Activated CD8-positive, alpha-beta T cell treated with anti-CD3 and anti-CD28 coated beads, Interleukin-2, amount 10 ng/mL, durations not matched to agents 7 days and 5 days (primary cell): ENCODE results near the gene RBMS3. TPM values are rescaled to one million over a fixed set of nuclear protein-coding genes. Genes with fewer than 3 reads are reported as not detected.
"Not testable (repeated sequence)": the region's sequence is repeated elsewhere in the genome, so short reads cannot be mapped to it uniquely, and the experiment has no call there.

Experiments
- ATAC-seq: fragments of 150-1000 bp; cut with Tn5 transposase; one replicate; pipeline ENCODE4 v1.10.0; 2021; ENCODE audit warnings: moderate library complexity
- CTCF ChIA-PET: fragments of 350-600 bp; sonication (Branson Sonifier 250); formaldehyde crosslinking; loops from one replicate; lab custom pipeline; 2021; ENCODE audit warnings: antibody characterized with exemption; lab: Charles Lee
- POLR2A ChIA-PET: fragments of 350-600 bp; sonication (Branson Sonifier 250); formaldehyde crosslinking; loops from one replicate; lab custom pipeline; 2021; ENCODE audit warnings: antibody characterized with exemption; lab: Charles Lee
- DNase-seq: peaks from one replicate; pipeline ENCODE4 v3.0.0-alpha.2; 2020
- H3K27ac Mint-ChIP-seq: one replicate; pipeline ENCODE4 v1.8.0; 2021; ENCODE audit warnings: mild to moderate bottlenecking, mixed read lengths
- H3K27me3 Mint-ChIP-seq: one replicate; pipeline ENCODE4 v1.8.0; 2021; ENCODE audit warnings: low read depth, mixed read lengths
- H3K36me3 Mint-ChIP-seq: one replicate; pipeline ENCODE4 v1.8.0; 2021; ENCODE audit warnings: low read depth, mixed read lengths
- H3K4me1 Mint-ChIP-seq: one replicate; pipeline ENCODE4 v1.8.0; 2021; ENCODE audit warnings: low read depth, mixed read lengths
- H3K4me3 Mint-ChIP-seq: one replicate; pipeline ENCODE4 v1.8.0; 2021; ENCODE audit warnings: mild to moderate bottlenecking, mixed read lengths
- H3K9me3 Mint-ChIP-seq: one replicate; pipeline ENCODE4 v1.8.0; 2022; ENCODE audit warnings: mixed read lengths; ENCODE audit not compliant: insufficient read depth
- total RNA-seq, 2 experiments: library from RNA; stranded (reverse); gene quantifications; one replicate each; pipeline ENCODE4 v1.2.3, GENCODE V29; 2021

RBMS3 gene
- total RNA-seq, 2 experiments from 2014 or later, result 0.11 to 0.29 TPM

DNA sequence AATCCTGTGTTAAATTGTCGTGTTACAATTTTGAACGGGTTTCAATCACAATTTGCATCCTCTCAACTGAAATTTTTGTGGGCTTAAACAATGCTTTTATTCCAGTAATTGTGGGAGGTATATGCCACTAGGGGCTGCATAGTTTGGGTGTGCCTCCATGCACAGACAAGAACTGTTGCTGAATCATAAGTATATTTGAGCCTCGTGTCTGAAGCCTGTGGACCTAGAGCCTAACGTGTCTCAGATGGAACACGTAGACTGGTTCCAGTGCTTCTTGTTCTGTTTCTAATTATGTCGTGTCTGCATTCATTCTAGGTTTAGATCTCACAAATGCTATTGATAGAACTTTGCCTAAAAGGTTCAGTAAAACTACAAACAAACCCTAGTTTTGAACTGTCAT lies 363.4 kb downstream of the RBMS3 start:
- Mint-ChIP-seq H3K27me3 (peaks cover 2% of the 10 kb centered on the region), H3K27ac (no peak overlapping the region), H3K36me3 (no peaks in the 10 kb centered on the region), H3K4me3 (no peak overlapping the region), H3K4me1 (no peaks in the 10 kb centered on the region), H3K9me3 (no peaks in the 10 kb centered on the region)
- ATAC-seq (no peak), DNase-seq (no peak)
- ChIA-PET POLR2A (no interaction called here), CTCF (no interaction called here)

DNA sequence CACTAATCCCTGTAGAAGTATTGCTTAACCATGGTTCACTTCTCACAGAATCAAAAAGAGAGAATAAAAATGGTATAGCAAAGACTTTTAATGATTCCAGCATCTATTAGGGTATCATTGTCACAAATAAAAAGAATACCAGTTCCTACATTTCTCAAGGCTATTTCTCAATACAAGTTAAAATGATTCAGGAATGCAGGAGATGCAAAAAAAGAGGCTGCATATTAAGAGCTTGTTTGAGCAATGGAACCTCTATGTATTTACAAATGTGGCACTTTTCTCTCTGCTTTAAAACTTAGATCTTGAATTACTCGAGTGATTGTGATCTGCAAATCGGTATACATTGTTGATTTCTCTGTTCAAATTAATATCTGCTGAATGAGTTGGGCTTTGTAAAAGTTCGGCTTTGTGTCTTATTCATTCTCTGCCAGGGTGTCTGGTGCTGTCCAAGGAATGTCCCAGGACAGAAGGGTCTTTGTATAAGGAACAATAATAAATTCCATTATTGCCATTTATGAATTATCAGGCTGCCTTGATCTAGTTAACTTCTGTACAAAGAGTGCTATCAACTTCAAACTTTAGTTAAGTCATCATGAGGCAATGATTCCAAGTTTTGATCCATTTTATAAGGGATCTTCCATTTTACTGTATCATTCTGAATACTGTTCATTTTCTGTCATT lies 364.2 kb downstream of the RBMS3 start:
- H3K4me1 Mint-ChIP-seq, result no peaks in the 10 kb centered on the region
- H3K27ac Mint-ChIP-seq, result no peak overlapping the region
- H3K27me3 Mint-ChIP-seq, result peaks cover under 1% of the 10 kb centered on the region
- H3K36me3 Mint-ChIP-seq, result no peaks in the 10 kb centered on the region
- ChIA-PET POLR2A (no interaction called here), CTCF (no interaction called here)
- H3K4me3 Mint-ChIP-seq, result no peak overlapping the region
- ATAC-seq, result no peak
- no peak for DNase-seq
- H3K9me3 Mint-ChIP-seq, result no peaks in the 10 kb centered on the region

DNA sequence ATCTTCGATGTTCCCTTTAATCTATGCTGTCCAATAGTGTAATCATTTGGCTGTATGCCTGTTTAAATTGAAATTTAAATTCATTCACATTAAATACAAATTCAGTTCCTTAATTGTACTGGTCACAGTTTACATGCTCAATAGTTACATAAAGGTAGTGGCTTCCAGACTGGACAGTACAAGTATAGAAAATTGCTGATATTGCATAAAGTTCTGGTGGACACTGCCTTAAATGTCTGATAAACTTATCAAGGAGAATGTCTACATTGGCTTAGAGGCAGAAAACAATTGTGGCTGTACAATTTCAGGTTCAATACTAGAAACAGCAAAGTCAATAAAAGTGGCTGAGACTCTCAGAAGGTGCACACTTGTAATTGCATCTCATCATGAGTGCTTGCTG lies 365.2 kb downstream of the RBMS3 start:
- no peak overlapping the region for H3K27ac Mint-ChIP-seq
- no peak overlapping the region for H3K4me3 Mint-ChIP-seq
- H3K9me3 Mint-ChIP-seq, result no peaks in the 10 kb centered on the region
- ChIA-PET POLR2A (no interaction called here), CTCF (no interaction called here)
- H3K27me3 Mint-ChIP-seq, result no peaks in the 10 kb centered on the region
- H3K4me1 Mint-ChIP-seq, result no peaks in the 10 kb centered on the region
- no peaks in the 10 kb centered on the region for H3K36me3 Mint-ChIP-seq
- no peak for DNase-seq
- no peak for ATAC-seq

DNA sequence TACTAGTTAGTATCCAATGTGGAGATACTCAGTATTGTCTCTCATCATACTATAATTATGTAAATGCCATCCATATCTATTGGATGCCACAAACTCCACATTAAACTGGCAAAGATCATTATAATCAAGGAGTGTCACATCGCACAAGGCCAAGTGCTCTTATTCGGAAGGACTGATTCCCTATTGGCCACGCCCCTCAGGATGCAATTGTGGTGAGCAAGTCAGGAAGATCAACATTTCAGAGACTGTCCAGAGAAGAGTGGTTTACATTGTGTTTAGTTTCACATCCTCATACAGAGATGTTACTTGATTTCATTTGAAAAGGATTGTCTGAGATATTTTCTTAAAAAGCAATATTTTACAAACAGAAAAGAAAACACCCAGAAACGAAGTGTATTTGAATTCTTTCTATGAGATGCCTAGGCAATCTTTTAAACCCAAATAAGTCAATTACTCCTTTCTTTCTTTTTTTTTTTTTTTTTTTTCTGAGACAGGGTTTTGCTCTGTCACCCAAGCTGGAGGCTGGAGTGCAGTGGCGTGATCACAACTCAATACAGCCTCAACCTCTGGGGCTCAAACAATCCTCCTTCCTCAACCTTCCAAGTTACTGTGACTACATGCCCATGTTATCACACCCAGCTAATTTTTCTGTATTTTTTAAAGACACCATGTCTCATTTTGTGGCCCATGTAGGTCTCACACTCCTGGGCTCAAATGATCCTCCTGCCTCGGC lies 369.1 kb downstream of the RBMS3 start:
- Mint-ChIP-seq H3K36me3 (no peaks in the 10 kb centered on the region), H3K4me3 (no peak overlapping the region), H3K27me3 (peaks cover 1% of the 10 kb centered on the region), H3K9me3 (no peaks in the 10 kb centered on the region), H3K27ac (no peak overlapping the region), H3K4me1 (no peaks in the 10 kb centered on the region)
- POLR2A ChIA-PET, result no interaction called here
- no peak for ATAC-seq
- CTCF ChIA-PET, result no interaction called here
- DNase-seq, result no peak

DNA sequence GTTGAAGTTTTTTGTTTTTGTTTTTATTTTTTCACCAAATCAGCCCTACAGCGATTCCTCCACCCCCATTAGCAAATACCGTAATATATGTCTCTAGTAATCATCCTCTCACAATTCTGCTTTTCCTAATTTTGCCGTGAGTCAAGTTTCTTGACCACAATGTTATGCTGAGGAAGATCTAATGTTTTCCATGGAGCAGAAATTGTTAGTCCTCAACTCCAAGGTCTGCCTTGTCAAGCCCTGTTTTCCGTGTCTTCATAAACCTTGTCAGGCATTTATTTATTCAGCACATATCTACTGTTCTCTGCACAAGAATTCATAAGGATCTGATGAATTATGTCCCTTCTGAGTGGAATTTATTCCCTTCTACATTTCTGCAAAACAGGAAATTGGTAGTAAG lies 372.8 kb downstream of the RBMS3 start:
- DNase-seq, result no peak
- Mint-ChIP-seq H3K27ac (no peak overlapping the region), H3K27me3 (peaks cover 2% of the 10 kb centered on the region), H3K4me3 (no peak overlapping the region), H3K36me3 (no peaks in the 10 kb centered on the region), H3K9me3 (no peaks in the 10 kb centered on the region), H3K4me1 (no peaks in the 10 kb centered on the region)
- ChIA-PET POLR2A (no interaction called here), CTCF (no interaction called here)
- ATAC-seq, result no peak

DNA sequence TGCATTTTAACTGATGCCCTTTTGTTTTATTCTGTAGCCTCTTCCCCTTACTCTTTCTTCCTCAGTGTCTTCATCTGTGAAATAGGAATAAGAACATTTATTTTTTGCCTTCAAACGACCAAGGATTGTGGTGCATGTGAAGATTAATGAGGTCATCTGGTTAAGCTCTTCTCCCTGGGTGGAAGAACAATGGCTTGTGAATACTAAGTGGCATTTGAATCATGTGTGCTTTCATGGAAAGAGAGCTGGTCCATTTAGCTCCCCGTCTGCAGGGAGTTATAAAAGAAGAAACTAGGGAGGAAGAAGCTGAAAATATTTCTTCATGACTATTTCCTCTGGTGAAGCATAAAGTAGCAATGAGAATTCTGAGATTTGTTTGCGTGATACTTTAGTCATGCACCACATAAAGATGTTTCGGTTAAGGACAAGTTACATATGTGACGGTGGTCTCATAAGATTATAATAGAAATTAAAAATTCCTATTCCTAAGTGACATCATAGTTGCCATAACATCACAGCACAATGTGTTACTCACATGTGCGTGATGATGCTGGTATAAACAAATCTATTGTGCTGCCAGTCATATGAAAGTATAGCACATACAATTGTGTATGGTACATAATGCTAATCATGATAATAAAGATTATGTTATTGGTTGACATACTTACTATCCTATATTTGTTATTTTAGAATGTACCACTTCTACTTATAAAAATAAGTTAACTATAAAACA lies 374.3 kb downstream of the RBMS3 start:
- H3K36me3 Mint-ChIP-seq, result no peaks in the 10 kb centered on the region
- H3K9me3 Mint-ChIP-seq, result no peaks in the 10 kb centered on the region
- no peaks in the 10 kb centered on the region for H3K4me1 Mint-ChIP-seq
- no peak overlapping the region for H3K27ac Mint-ChIP-seq
- no peak for ATAC-seq
- no peak overlapping the region for H3K4me3 Mint-ChIP-seq
- CTCF ChIA-PET, result no interaction called here
- peaks cover 2% of the 10 kb centered on the region for H3K27me3 Mint-ChIP-seq
- no peak for DNase-seq
- POLR2A ChIA-PET, result no interaction called here

DNA sequence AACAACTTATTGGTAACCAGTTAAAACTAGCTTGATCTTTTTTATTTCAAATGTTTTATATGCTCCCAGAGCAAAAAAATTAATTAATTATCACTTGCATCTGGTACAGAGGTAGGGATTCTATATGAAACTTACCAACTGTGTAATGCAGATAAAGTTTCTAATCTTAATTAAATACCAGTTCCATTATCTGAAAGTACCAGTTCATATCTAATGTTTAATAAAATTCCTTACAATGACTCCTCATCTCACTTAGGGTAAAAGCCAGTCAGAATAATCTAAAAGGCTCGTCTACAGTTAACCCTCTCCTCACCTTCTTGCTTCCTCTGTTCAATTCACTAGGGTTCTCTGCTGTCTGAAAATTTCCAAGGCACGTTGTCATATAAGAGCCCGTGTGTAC lies 384.8 kb downstream of the RBMS3 start:
- H3K4me3 Mint-ChIP-seq, result no peak overlapping the region
- H3K9me3 Mint-ChIP-seq, result no peaks in the 10 kb centered on the region
- no peak for DNase-seq
- POLR2A ChIA-PET, result no interaction called here
- no peaks in the 10 kb centered on the region for H3K36me3 Mint-ChIP-seq
- CTCF ChIA-PET, result no interaction called here
- H3K4me1 Mint-ChIP-seq, result no peaks in the 10 kb centered on the region
- H3K27ac Mint-ChIP-seq, result no peak overlapping the region
- H3K27me3 Mint-ChIP-seq, result no peaks in the 10 kb centered on the region
- ATAC-seq, result no peak

DNA sequence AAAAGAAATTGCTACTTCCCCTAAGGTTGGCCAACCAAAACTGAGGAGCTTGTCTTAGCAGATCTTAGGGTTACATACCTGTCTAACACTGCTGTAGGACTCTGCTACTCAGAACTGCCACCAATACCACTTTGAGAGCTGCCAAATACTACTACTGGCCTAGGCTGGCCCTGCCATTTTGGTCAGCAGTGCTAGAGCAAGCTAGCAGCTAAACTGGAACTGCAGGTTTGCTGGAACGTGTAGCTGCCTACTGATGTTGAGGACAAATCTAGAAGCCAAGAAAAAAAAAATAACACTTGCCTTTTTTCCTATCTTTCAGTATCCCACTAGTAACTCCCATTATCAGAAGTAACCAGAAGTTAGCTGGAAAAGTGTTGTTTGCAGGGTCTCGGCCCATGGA lies 387.4 kb downstream of the RBMS3 start:
- no peaks in the 10 kb centered on the region for H3K4me1 Mint-ChIP-seq
- no peaks in the 10 kb centered on the region for H3K36me3 Mint-ChIP-seq
- no peaks in the 10 kb centered on the region for H3K27me3 Mint-ChIP-seq
- ATAC-seq (no peak), DNase-seq (no peak)
- H3K27ac Mint-ChIP-seq, result no peak overlapping the region
- POLR2A ChIA-PET, result no interaction called here
- H3K9me3 Mint-ChIP-seq, result peaks cover 4% of the 10 kb centered on the region
- no peak overlapping the region for H3K4me3 Mint-ChIP-seq
- CTCF ChIA-PET, result interaction anchor here (0.6 to 0.7 kb wide), 2 partner anchors 356 to 577 kb away, joined by 4 to 5 read pairs; no protein-coding TSS in a partner anchor

DNA sequence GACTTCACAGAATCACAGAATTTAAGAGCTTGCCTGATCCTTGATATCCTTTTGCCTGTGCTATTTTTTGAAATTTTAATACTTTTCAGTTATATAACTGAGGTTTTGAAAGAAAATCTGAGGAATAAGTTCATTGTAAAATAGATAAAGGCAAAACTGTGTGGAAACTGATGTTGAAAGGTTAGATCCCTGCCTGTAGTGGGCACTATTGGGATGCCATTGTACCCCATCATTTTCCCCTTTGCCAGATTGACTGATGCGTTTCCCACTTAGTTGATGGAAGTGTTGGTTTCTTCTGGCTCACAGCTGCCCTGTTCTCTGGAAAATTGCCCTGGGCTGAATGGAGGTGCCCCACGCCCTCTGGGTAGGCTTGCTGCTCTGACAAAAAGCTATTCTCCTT lies 387.9 kb downstream of the RBMS3 start:
- Mint-ChIP-seq H3K27ac (no peak overlapping the region), H3K9me3 (peaks cover 4% of the 10 kb centered on the region), H3K27me3 (no peaks in the 10 kb centered on the region), H3K4me1 (no peaks in the 10 kb centered on the region), H3K4me3 (no peak overlapping the region), H3K36me3 (no peaks in the 10 kb centered on the region)
- ChIA-PET POLR2A (no interaction called here), CTCF (interaction anchor here (0.6 to 0.7 kb wide), 2 partner anchors 356 to 578 kb away, joined by 4 to 5 read pairs; no protein-coding TSS in a partner anchor)
- DNase-seq (no peak), ATAC-seq (no peak)

DNA sequence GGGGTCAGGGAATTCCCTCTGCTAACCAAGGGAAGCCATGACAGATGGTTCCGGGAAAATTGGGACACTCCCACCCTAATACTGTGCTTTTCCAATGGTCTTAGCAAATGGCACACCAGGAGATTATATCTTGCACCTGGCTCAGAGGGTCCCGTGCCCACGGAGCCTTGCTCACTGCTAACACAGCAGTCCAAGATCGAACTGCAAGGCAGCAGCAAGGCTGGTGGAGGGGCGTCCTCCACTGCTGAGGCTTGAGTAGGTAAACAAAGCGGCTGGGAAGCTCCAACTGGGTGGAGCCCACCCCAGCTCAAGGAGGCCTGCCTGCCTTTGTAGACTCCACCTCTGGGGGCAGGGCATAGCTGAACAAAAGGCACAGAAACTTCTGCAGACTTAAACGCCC lies 389.6 kb downstream of the RBMS3 start:
- ATAC-seq, H3K27ac Mint-ChIP-seq, H3K27me3 Mint-ChIP-seq, POLR2A ChIA-PET, H3K36me3 Mint-ChIP-seq, H3K4me1 Mint-ChIP-seq, CTCF ChIA-PET, H3K4me3 Mint-ChIP-seq, DNase-seq: not testable (repeated sequence)
- peaks cover 13% of the 10 kb centered on the region for H3K9me3 Mint-ChIP-seq

DNA sequence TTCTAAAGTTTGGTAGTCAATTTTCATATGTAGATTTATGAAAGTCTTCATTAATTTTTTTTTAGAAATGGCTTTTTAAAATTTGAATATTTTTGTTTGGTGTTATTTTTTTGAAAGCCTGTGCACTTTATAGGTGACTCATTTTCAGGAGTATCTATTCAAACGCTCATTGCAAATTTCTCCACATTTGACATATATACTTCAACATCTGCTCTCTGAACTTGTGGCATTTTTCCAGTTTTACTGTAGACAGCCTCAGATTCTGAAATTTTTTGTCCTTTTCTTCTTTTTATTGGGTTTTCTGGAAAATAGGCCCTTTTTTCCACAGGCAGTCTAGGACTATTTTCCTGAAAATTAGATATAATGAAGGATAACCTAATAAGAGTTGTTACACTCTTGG lies 396.6 kb downstream of the RBMS3 start:
- no peaks in the 10 kb centered on the region for H3K4me1 Mint-ChIP-seq
- H3K4me3 Mint-ChIP-seq, result no peak overlapping the region
- ATAC-seq (no peak), DNase-seq (no peak)
- no peaks in the 10 kb centered on the region for H3K36me3 Mint-ChIP-seq
- no peak overlapping the region for H3K27ac Mint-ChIP-seq
- ChIA-PET POLR2A (no interaction called here), CTCF (no interaction called here)
- H3K9me3 Mint-ChIP-seq, result peaks cover 9% of the 10 kb centered on the region
- H3K27me3 Mint-ChIP-seq, result no peaks in the 10 kb centered on the region

DNA sequence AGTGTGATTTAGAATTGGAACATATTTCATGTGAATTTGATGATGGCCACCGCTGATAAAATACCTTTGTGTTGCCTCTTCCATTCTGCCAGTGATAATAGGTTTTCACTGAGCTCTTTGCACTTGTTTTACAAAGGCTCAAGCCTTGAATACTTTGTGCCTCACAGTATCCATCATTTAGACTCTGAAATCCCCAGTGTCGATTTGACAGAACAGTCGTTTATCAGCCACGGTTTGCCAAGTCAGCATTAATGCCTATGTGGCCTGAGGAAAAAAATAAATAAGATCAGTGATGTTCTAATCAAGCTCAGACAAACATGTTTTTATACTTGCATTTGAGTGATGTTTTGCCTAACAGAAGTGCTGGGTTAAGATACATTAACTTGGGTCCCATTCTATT lies 399.1 kb downstream of the RBMS3 start:
- Mint-ChIP-seq H3K4me3 (no peak overlapping the region), H3K36me3 (no peaks in the 10 kb centered on the region), H3K4me1 (peaks cover 2% of the 10 kb centered on the region), H3K9me3 (no peaks in the 10 kb centered on the region), H3K27me3 (no peaks in the 10 kb centered on the region), H3K27ac (no peak overlapping the region)
- ChIA-PET POLR2A (no interaction called here), CTCF (no interaction called here)
- no peak for ATAC-seq
- no peak for DNase-seq
